NCI-H146 (cell line): ENCODE data around the gene RPLP2.
A peak's percentile ranks its signal among the peaks of the same experiment; 100 is the strongest.

Experiments
- DNase-seq: peaks from one replicate; lab custom pipeline; 2025; lab: John Stamatoyannopoulos, UW

The RPLP2 gene

GRCh38 chr11:850775-851763, 41.3 kb downstream of the RPLP2 start:
- DNase-seq: peak; percentile 12

- DNase-seq: no peak
Measured at GRCh38 chr11:852762-853161, 43.0 kb downstream of the RPLP2 start.

- no peak for DNase-seq
Measured at GRCh38 chr11:853682-854448, 44.1 kb downstream of the RPLP2 start.

GRCh38 chr11:854601-855329, 45.0 kb downstream of the RPLP2 start:
- no peak for DNase-seq

- no peak for DNase-seq
Measured at GRCh38 chr11:855330-855674, 45.5 kb downstream of the RPLP2 start.

- DNase-seq: no peak
Measured at GRCh38 chr11:855796-856195, 46.0 kb downstream of the RPLP2 start.

- DNase-seq: no peak
Measured at GRCh38 chr11:856397-856796, 46.6 kb downstream of the RPLP2 start.

GRCh38 chr11:858053-858761, 48.4 kb downstream of the RPLP2 start:
- DNase-seq: no peak

GRCh38 chr11:858762-859339, 49.1 kb downstream of the RPLP2 start:
- no peak for DNase-seq

- DNase-seq: no peak
Measured at GRCh38 chr11:859394-860131, 49.8 kb downstream of the RPLP2 start.

- no peak for DNase-seq
Measured at GRCh38 chr11:860234-861104, 50.7 kb downstream of the RPLP2 start.

GRCh38 chr11:861105-861479, 51.3 kb downstream of the RPLP2 start:
- DNase-seq: peak; percentile 70

- no peak for DNase-seq
Measured at GRCh38 chr11:862081-862661, 52.4 kb downstream of the RPLP2 start.
